Kidney (tissue), 14 donors: ENCODE measurements around the gene EZR. TPM values are rescaled to one million over a fixed set of nuclear protein-coding genes. Genes with fewer than 3 reads are reported as not detected.

ENCODE experiments used
- DNase-seq, 5 donors: peaks; one replicate each; pipeline ENCODE4 v3.0.0-alpha.2; 2013 to 2020
- FAIRE-seq: peaks from 2 replicates; lab custom pipeline; 2012; peaks lifted over from hg19 to GRCh38; lab: Jason Lieb, UNC
- H3K27ac ChIP-seq, 2 donors: one replicate each; pipeline ENCODE4 v1.7.0; 2013; ENCODE audit warnings: low read depth in 2 of 2, low read length in 2 of 2, inconsistent platforms in 1 of 2
- H3K27me3 ChIP-seq: one replicate; pipeline ENCODE4 v1.7.1; 2013; ENCODE audit warnings: low read length, inconsistent platforms; ENCODE audit not compliant: control insufficient read depth, insufficient read depth
- H3K36me3 ChIP-seq, 3 donors: one replicate each; pipeline versions ENCODE4 v1.7.0 to v1.7.1; 2013; ENCODE audit warnings: low read length in 3 of 3, control low read depth in 1 of 3, inconsistent platforms in 1 of 3; ENCODE audit not compliant: insufficient read depth in 3 of 3, control insufficient read depth in 2 of 3
- H3K4me1 ChIP-seq, 3 donors: one replicate each; pipeline versions ENCODE4 v1.7.0 to v1.7.1; 2013; ENCODE audit warnings: low read length in 3 of 3, inconsistent platforms in 1 of 3, low read depth in 1 of 3; ENCODE audit not compliant: control insufficient read depth in 2 of 3, insufficient read depth in 2 of 3
- H3K4me3 ChIP-seq, 3 donors: one replicate each; pipeline versions ENCODE4 v1.7.0 to v1.8.1; 2013; ENCODE audit warnings: low read length in 3 of 3, control low read depth in 1 of 3, inconsistent platforms in 1 of 3
- H3K9ac ChIP-seq, 3 donors: one replicate each; pipeline versions ENCODE4 v1.7.0 to v1.7.1; 2013; ENCODE audit warnings: low read length in 3 of 3, control low read depth in 1 of 3, inconsistent platforms in 1 of 3
- H3K9me3 ChIP-seq, 3 donors: one replicate each; pipeline versions ENCODE4 v1.7.0 to v1.7.1; 2013; ENCODE audit warnings: low read length in 3 of 3, control low read depth in 1 of 3, inconsistent platforms in 1 of 3; ENCODE audit not compliant: control insufficient read depth in 2 of 3, insufficient read depth in 1 of 3
- CTCF ChIP-seq: IDR thresholded peaks from 3 replicates; pipeline ENCODE4 v1.5.1; 2012; ENCODE audit warnings: mild to moderate bottlenecking, moderate library complexity, borderline replicate concordance; ENCODE audit not compliant: insufficient read depth; ENCODE audit errors: extremely low read depth
- intact Hi-C: fragments of 100-400 bp; cut with DNase I; formaldehyde crosslinking; loops from one replicate; pipeline ENCODE4 v1.11.1; 2022
- polyA plus RNA-seq: library from polyadenylated mRNA; stranded (reverse); fragments of 350-450 nt; fragmentation: Illumina TruSeq; extraction: RNeasy Lipid Tissue Mini Kit (QIAGEN cat#74804); gene quantifications from one replicate; pipeline ENCODE4 v1.2.3, GENCODE V29; 2014; ENCODE audit warnings: low read depth, low replicate concordance; ENCODE audit not compliant: insufficient read depth
- total RNA-seq: library from RNA; stranded (reverse); fragmentation: NEBNext Ultra II Directional; extraction: Animal tissue kit (Norgen Biotek cat#: 25700); gene quantifications from one replicate; pipeline ENCODE4 v1.2.1, GENCODE V29; 2021
- donor health status: control.
- donor health status: control.
- donor health status: control.
- donor health status: control.
- donor health status: control.
- donor health status: DM: yes; HTN: yes; CAD: no.
- donor health status: Normal renal cell carcinoma (clear cell type).

Gene EZR
- total and polyA plus RNA-seq, 2 donors from 2014 or later: 154 to 636 TPM

GRCh38 chr6:158861686-158862381 lies 42.7 kb upstream of the EZR start:
- Histone ChIP-seq H3K27me3 (no peaks in the 10 kb centered on the region), H3K27ac (no peak overlapping the region), H3K9ac (no peak overlapping the region), H3K4me3 (no peak overlapping the region), H3K4me1 (no peaks in the 10 kb centered on the region), H3K9me3 (no peaks in the 10 kb centered on the region), H3K36me3 (no peaks in the 10 kb centered on the region)
- no peak for DNase-seq
- intact Hi-C loops: no loop called here
- FAIRE-seq: no peak
- no peak for TF ChIP-seq CTCF

- H3K27ac ChIP-seq: no peak overlapping the region
Observed at GRCh38 chr6:158860279-158860865, 41.2 kb upstream of the EZR start.

GRCh38 chr6:158856261-158856660 lies 37.1 kb upstream of the EZR start:
- Histone ChIP-seq H3K4me3 (no peak overlapping the region), H3K4me1 (peaks cover 0 to 8% (median 5%) of the 10 kb centered on the region in 3 donors), H3K9me3 (no peaks in the 10 kb centered on the region), H3K27me3 (no peaks in the 10 kb centered on the region), H3K9ac (no peak overlapping the region), H3K27ac (no peak overlapping the region), H3K36me3 (no peaks in the 10 kb centered on the region)
- DNase-seq: no peak
- no peak for TF ChIP-seq CTCF
- intact Hi-C loops: no loop called here
- no peak for FAIRE-seq

More at GRCh38 chr6:158860279-158860865, 41.2 kb upstream of the EZR start:
- no peak overlapping the region for H3K4me3 ChIP-seq
- no peak overlapping the region for H3K9ac ChIP-seq
- no peak for FAIRE-seq
- TF ChIP-seq CTCF: no peak
- H3K36me3 ChIP-seq: no peaks in the 10 kb centered on the region
- intact Hi-C loops: no loop called here
- H3K9me3 ChIP-seq: no peaks in the 10 kb centered on the region
- no peaks in the 10 kb centered on the region for H3K27me3 ChIP-seq
- no peak for DNase-seq
- no peaks in the 10 kb centered on the region for H3K4me1 ChIP-seq
